ENCODE results near the gene SLC28A1.
A peak's percentile ranks its signal among the peaks of the same experiment; 100 is the strongest.

The SLC28A1 gene

GRCh38 chr15:84942456-84942855 is 58.0 kb downstream of the SLC28A1 start:
- DNase-seq = no peak

- no peak for DNase-seq
Observed at GRCh38 chr15:84944311-84944710, 59.8 kb downstream of the SLC28A1 start.

- no peak for DNase-seq
Observed at GRCh38 chr15:84944861-84945260, 60.4 kb downstream of the SLC28A1 start.

GRCh38 chr15:84946772-84947489 is 62.5 kb downstream of the SLC28A1 start:
- DNase-seq = no peak

GRCh38 chr15:84947947-84948830 is 63.7 kb downstream of the SLC28A1 start:
- DNase-seq = peak; percentile 96

DNA sequence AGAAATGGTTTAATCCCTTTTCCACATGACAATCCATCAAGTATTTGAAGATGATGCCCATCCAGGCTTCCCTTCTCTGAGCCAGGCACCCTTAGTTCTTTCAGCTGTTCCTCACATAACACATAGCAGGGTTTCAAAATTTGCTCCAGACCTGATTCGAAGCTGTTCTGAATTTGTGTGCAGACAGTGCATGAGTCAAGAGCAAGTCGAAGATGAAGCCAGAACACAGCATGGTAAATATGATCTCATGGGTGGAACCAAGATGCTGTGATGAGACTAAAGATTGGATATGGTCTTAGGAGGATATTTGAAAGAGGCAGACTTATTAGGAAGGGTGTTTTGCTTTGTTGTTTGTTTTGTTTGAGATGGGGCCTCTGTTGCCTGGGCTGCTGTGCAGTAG is 64.6 kb downstream of the SLC28A1 start:
- peak; percentile 64 for DNase-seq

- no peak for DNase-seq
Observed at GRCh38 chr15:84949845-84950569, 65.5 kb downstream of the SLC28A1 start.

DNA sequence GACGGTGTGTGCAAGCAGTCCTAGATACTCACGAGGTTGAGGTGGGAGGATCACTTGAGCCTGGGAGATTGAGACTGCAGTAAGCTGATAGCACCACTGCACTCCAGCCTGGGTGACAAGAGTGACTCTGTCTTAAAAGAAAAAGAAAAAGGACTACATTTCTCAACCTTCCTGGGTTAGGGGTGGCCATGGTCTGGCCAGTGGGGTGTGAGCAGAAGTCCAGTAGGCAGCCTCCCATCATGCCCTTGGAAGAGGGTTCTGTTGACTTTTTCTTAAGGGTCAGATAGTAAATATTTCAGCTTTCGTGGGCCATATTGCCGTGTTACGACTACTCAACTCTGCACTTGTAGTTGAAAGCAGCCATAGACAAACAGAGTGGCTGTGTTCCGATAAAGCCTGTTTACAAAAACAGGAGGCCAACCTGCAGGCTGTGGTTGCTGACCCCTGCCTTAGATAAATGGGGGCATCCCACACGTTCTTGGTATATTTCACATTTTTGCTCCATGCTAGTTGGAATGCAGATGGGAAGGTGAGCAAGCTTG is 66.2 kb downstream of the SLC28A1 start:
- no peak for DNase-seq

DNA sequence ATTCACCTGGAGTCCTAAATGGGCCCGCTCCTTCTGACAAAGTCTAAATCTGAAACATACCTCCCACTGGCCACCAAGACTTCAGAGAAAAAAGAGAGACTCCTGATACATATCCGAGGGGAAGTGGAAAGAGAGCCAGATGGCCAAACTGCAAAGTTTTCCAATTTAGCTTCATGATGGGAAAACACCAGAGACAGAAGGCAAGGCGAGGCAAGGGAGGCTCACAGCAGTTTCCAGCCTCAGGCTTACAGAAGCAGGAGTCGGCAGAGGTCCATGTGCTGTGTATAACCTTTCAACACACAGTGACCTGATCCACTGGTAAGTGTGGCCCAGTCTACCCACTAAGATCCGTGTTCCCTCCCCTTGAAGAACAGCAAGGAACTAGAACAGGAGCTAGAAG is 67.3 kb downstream of the SLC28A1 start:
- no peak for DNase-seq

DNA sequence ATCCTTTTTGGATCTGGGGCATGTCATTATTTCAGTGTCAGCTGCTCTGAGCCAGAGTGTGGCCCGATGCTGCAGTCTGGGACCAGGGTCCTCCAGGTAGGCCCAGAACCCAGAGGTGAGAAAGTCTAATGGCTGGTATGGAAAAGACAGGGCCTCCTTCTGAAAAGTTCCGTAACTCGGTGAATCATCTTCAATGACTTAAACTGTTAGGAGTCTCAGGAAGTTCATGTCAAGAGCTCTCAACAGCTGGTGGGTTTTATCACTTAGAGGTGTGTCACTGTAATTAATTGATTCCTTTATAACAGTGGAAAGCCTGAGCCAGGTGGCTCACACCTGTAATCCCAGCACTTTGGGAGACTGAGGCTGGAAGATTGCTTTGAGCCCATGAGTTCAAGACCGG is 68.7 kb downstream of the SLC28A1 start:
- DNase-seq = peak; percentile 36

DNA sequence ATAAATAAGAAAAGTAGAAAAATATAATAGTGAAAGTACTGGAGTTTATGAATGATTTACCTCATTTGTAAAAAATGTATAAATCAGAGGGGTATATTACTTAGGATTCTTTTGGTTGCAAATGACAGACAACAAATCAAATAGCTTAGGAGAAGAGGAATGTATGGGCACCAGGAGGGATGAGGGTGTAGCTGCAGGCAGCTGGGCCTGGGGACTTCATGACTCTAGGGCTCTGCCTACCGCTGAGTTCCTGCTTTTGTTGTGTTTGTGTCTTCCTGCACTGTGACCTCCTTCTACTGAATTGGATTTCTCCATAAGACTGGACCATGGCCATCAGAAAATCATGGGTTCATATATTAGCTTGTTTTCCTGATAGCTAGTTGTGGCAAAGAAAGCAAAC is 69.3 kb downstream of the SLC28A1 start:
- DNase-seq = no peak

- peak; percentile 71 for DNase-seq
Observed at GRCh38 chr15:84955089-84955848, 70.8 kb downstream of the SLC28A1 start.

GRCh38 chr15:84956199-84956598 is 71.7 kb downstream of the SLC28A1 start:
- DNase-seq = no peak

DNA sequence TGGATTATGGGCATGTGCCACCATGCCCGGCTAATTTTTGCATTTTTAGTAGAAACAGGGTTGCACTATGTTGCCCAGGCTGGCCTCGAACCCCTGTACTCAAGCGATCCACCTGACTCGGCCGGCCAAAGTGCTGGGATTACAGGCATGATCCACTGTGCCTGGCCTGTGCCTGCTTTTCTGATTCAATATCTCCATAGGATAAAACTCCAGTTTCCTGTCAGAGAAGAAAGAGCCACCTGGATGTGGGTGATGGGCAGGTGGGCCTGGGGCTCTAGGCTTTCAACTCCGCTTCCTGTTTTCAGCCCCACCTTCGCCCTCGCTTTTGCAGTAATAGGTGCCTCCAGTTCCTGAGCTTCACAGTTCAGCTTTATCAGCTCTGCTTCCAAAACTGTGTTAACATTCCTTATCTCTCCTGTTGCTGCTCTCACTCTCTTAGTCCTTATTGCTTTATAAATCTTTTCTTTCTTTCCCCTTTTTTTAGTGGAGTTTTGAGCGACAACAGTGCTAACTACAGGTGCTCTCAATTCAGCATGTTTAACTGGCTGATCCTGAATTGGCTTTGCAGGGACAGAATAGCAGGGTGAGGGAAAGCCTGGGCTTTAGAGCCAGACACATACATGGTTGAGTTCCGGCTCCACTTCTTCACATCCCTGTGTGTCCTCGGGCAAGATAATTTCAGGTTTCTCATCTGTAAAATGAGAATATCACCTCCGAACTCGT is 76.1 kb downstream of the SLC28A1 start:
- no peak for DNase-seq

DNA sequence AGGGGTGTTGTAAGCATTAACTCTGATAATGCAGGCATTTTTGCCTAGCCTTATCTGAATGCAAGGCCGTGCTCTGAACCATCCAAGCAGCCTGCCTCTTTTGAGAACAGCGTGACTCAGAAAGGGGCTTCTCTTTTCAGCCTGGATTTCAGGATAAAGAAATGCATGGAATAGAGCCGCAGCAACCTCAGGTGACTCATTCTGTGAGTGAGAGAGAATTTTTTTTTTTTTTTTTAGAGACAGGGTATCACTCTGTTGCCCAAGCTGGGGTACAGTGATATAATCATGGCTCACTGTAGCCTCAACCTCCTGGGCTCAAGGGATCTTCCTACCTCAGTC is 76.6 kb downstream of the SLC28A1 start:
- DNase-seq = peak; percentile 86

- DNase-seq = peak; percentile 35
Observed at GRCh38 chr15:84961707-84962106, 77.2 kb downstream of the SLC28A1 start.

GRCh38 chr15:84962955-84963354 is 78.5 kb downstream of the SLC28A1 start:
- DNase-seq = no peak

DNA sequence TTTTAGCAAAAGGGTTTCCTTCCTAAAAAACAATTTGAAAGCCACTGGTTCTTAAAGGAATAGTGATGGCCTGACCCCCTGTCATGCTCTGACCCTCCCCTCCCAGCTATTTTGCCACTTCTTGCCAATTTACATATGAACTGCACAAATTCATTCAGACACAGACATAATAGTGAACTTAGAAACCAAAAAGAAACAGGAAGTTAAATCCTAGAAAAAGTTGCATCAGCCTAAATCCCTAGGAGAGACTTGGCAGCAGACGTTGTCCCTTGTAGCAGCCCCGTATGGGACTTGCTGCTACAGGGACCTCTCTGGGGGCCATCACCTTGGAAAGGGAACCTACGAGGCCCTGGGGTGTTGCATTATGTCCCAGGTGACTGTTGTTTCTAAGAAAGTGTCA is 82.9 kb downstream of the SLC28A1 start:
- DNase-seq = no peak

- DNase-seq = no peak
Observed at GRCh38 chr15:84968301-84968700, 83.8 kb downstream of the SLC28A1 start.

DNA sequence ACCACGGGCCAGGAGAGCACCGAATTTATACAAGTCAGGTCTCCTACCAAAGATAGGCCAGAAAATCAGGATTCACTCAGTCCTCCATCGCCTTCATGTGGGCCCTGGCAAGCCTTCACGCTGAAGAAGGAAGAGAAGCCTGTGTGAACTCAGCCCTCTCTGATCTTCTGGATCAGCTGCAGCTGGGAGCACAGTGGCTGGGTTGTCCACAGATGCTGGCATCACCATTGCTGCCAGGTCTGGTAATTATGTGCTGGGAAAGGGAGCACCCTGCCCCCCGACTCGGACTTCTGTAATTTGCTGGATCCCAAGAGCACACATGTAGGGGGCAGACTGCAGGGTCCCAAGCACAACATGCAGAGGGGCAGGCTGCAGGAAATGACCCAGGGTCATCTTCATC is 84.8 kb downstream of the SLC28A1 start:
- DNase-seq = no peak

DNA sequence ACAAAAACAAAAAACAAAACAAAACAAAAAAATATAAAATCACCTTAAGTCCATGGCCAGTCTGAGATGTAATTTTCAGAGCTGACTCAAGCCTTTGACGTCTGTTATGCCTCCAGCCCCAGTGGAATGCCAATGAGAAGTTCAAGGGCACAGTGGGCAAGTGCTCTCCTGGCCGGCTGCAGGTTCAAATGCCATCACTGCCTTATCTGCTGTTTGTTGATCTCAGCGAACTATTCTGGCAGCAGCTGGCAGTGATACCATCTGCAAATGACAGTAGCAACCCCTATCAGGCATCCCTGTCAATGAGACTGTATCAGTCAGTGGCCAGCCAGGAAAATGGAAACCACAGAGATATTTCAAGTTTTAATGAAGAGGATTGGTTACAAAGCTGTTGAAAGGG is 86.4 kb downstream of the SLC28A1 start:
- no peak for DNase-seq

Measured in fibroblast of skin of right quadriceps (primary cell).